SK-N-MC (cell line): Measurements from ENCODE around the gene HYKK.

ENCODE experiments used
- EZH2 ChIP-seq: fragments of 200-600 bp; sonication (generic); IDR thresholded peaks from one replicate; pipeline ENCODE4 v1.6.1; 2017; ENCODE audit warnings: antibody characterized with exemption
- POLR2AphosphoS5 ChIP-seq: IDR thresholded peaks from 2 replicates; pipeline ENCODE4 v1.6.1; 2012; ENCODE audit warnings: mild to moderate bottlenecking, low read depth, low read length, borderline replicate concordance

DNA sequence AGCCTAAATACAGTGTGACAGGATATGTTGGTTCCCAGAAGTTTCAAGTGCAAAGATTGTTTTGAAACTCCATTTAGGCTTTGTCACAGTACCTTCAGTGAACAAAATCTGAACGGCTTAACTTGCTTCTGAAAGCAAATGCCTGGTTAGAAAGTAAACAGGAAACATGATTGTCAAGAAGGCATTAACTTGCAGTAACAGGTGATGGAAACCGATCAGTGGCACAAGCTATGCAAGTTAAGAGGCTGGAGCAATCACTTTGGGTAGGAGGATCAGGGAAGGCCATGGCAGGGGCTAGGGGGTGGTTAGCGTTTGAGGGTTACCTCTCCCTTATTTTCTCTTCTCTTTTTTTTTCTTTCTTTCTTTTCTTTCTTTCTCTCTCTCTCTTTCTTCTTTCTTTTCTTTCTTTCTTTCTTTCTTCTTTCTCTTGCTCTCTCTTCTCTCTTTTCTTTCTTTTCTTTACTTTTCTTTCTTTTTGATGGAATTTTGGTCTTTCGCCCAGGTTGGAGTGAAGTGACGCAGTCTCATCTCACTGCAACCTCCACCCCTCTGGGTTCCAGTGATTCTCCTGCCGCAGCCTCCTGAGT lies 2.4 kb downstream of the HYKK start:
- TF ChIP-seq EZH2: no peak
- TF ChIP-seq POLR2AphosphoS5: no peak
